OCI-LY7 (cell line): Measurements from ENCODE around the gene HDAC4. TPM values are rescaled to one million over a fixed set of nuclear protein-coding genes. Genes with fewer than 3 reads are reported as not detected.

Experiments
- BruUV-seq: library from RNA; stranded (reverse); fragments of 400-500 nt; replicated peaks from 2 replicates; lab custom pipeline; 2021; lab: Mats Ljungman, UMichigan
- CTCF ChIA-PET: fragments of 300-600 bp; sonication (Branson Sonifier 250); formaldehyde crosslinking; loops from one replicate; lab custom pipeline; 2022; ENCODE audit warnings: antibody characterized with exemption; ENCODE audit not compliant: unreplicated experiment; lab: Charles Lee
- POLR2A ChIA-PET: fragments of 300-600 bp; sonication (Branson Sonifier 250); formaldehyde crosslinking; loops from one replicate; lab custom pipeline; 2022; ENCODE audit warnings: antibody characterized with exemption; lab: Charles Lee
- DNase-seq: peaks from one replicate; pipeline ENCODE4 v3.0.0-alpha.2; 2015; ENCODE audit warnings: low spot score
- H2AFZ ChIP-seq: fragments of 200-600 bp; sonication (generic), shearing (Covaris generic); 2 replicates; pipeline ENCODE4 v1.6.1; 2014; ENCODE audit warnings: mild to moderate bottlenecking, antibody characterized with exemption, low read length, moderate library complexity
- H3K27ac ChIP-seq: fragments of 200-600 bp; sonication (generic); 2 replicates; pipeline ENCODE4 v1.5.1; 2014; ENCODE audit warnings: mixed run types, low read depth, mild to moderate bottlenecking, moderate library complexity, low read length, inconsistent platforms; ENCODE audit not compliant: poor library complexity, severe bottlenecking
- H3K36me3 ChIP-seq: fragments of 200-600 bp; sonication (generic); 2 replicates; pipeline ENCODE4 v1.6.1; 2014; ENCODE audit warnings: mild to moderate bottlenecking, antibody characterized with exemption, low read length, moderate library complexity, mixed read lengths; ENCODE audit not compliant: insufficient read depth
- H3K4me1 ChIP-seq: fragments of 200-600 bp; sonication (generic); 2 replicates; pipeline ENCODE4 v1.5.1; 2014; ENCODE audit warnings: mild to moderate bottlenecking, low read length; ENCODE audit not compliant: insufficient read depth, poor library complexity, severe bottlenecking
- H3K4me2 ChIP-seq: fragments of 200-600 bp; sonication (generic); 2 replicates; pipeline ENCODE4 v1.6.1; 2014; ENCODE audit warnings: mild to moderate bottlenecking, low read length
- H3K4me3 ChIP-seq: fragments of 200-600 bp; sonication (generic); 2 replicates; pipeline ENCODE4 v1.5.1; 2014; ENCODE audit warnings: mild to moderate bottlenecking, low read depth, low read length; ENCODE audit not compliant: poor library complexity, severe bottlenecking
- H3K79me2 ChIP-seq: fragments of 200-600 bp; sonication (generic); 2 replicates; pipeline ENCODE4 v1.6.1; 2016; ENCODE audit warnings: low read depth, mild to moderate bottlenecking, low read length, moderate library complexity, mixed read lengths; ENCODE audit not compliant: insufficient read depth
- H3K9me2 ChIP-seq: fragments of 200-600 bp; sonication (generic); 2 replicates; pipeline ENCODE4 v1.6.1; 2016; ENCODE audit warnings: mild to moderate bottlenecking, low read length, mixed read lengths; ENCODE audit not compliant: insufficient read depth
- H3K9me3 ChIP-seq: fragments of 200-600 bp; sonication (generic); 2 replicates; pipeline ENCODE4 v1.6.1; 2014; ENCODE audit warnings: mild to moderate bottlenecking, mixed run types, low read length, mixed read lengths
- H4K20me1 ChIP-seq: fragments of 200-600 bp; sonication (generic); 2 replicates; pipeline ENCODE4 v1.6.1; 2014; ENCODE audit warnings: mild to moderate bottlenecking, antibody characterized with exemption, low read length, moderate library complexity, mixed read lengths; ENCODE audit not compliant: insufficient read depth
- EZH2phosphoT487 ChIP-seq: fragments of 200-600 bp; sonication (generic); IDR thresholded peaks from 2 replicates; pipeline ENCODE4 v1.6.1; 2018; ENCODE audit warnings: low read depth, borderline replicate concordance, mild to moderate bottlenecking, mixed run types, antibody characterized with exemption, low read length, moderate library complexity, mixed read lengths
- intact Hi-C: fragments of 100-400 bp; cut with micrococcal nuclease; formaldehyde crosslinking; loops from one replicate; pipeline ENCODE4 v1.10.0; 2022; ENCODE audit not compliant: unreplicated experiment
- total RNA-seq, 2 experiments: library from RNA; depleted of rRNA in 1 of 2; stranded (reverse); fragments of >200 nt in 1 of 2; shearing (Covaris generic) in 1 of 2; gene quantifications; 2 replicates each; pipeline ENCODE4 v1.2.3, GENCODE V29; 2014 to 2022
- TF ChIP-seq, protein P1 (sequence below): fragments of 200-600 bp; sonication (generic); conservative IDR thresholded peaks from 2 replicates; pipeline ENCODE4 v1.5.1; 2014; ENCODE audit warnings: mild to moderate bottlenecking, antibody characterized with exemption, low read length, moderate library complexity, mixed read lengths

Gene HDAC4
- total RNA-seq, 2 experiments from 2014 or later: 10.2 to 20.6 TPM

GRCh38 chr2:239179851-239180371 lies 220.9 kb downstream of the HDAC4 start:
- no peak for DNase-seq
- H4K20me1 ChIP-seq: no peaks in the 10 kb centered on the region; the same call in 1 of the 2 replicates
- no peaks in the 10 kb centered on the region for H3K36me3 ChIP-seq
- H2AFZ ChIP-seq: no peak overlapping the region
- H3K9me3 ChIP-seq: no peaks in the 10 kb centered on the region
- ChIA-PET CTCF (no interaction called here), POLR2A (no interaction called here)
- no peaks in the 10 kb centered on the region for H3K4me1 ChIP-seq
- H3K27ac ChIP-seq: no peak overlapping the region
- H3K4me3 ChIP-seq: no peak overlapping the region
- TF ChIP-seq, protein P1, sequence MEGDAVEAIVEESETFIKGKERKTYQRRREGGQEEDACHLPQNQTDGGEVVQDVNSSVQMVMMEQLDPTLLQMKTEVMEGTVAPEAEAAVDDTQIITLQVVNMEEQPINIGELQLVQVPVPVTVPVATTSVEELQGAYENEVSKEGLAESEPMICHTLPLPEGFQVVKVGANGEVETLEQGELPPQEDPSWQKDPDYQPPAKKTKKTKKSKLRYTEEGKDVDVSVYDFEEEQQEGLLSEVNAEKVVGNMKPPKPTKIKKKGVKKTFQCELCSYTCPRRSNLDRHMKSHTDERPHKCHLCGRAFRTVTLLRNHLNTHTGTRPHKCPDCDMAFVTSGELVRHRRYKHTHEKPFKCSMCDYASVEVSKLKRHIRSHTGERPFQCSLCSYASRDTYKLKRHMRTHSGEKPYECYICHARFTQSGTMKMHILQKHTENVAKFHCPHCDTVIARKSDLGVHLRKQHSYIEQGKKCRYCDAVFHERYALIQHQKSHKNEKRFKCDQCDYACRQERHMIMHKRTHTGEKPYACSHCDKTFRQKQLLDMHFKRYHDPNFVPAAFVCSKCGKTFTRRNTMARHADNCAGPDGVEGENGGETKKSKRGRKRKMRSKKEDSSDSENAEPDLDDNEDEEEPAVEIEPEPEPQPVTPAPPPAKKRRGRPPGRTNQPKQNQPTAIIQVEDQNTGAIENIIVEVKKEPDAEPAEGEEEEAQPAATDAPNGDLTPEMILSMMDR: no peak
- TF ChIP-seq EZH2phosphoT487: no peak
- no peak overlapping the region for H3K4me2 ChIP-seq
- no peaks in the 10 kb centered on the region for H3K79me2 ChIP-seq
- intact Hi-C loops: no loop called here
- H3K9me2 ChIP-seq: no peaks in the 10 kb centered on the region
- BruUV-seq: no TSS peak

GRCh38 chr2:239178954-239179353 lies 221.9 kb downstream of the HDAC4 start:
- CTCF ChIA-PET: no interaction called here
- POLR2A ChIA-PET: no interaction called here
- intact Hi-C loops: no loop called here

GRCh38 chr2:239178484-239178883 lies 222.3 kb downstream of the HDAC4 start:
- Histone ChIP-seq H3K4me1 (no peaks in the 10 kb centered on the region), H3K9me2 (no peaks in the 10 kb centered on the region), H2AFZ (no peak overlapping the region), H3K9me3 (no peaks in the 10 kb centered on the region), H3K4me3 (no peak overlapping the region), H3K36me3 (no peaks in the 10 kb centered on the region), H3K27ac (no peak overlapping the region), H3K79me2 (no peaks in the 10 kb centered on the region), H3K4me2 (no peak overlapping the region), H4K20me1 (no peaks in the 10 kb centered on the region; the same call in 1 of the 2 replicates)
- no peak for DNase-seq
- ChIA-PET POLR2A (no interaction called here), CTCF (no interaction called here)
- no TSS peak for BruUV-seq
- intact Hi-C loops: no loop called here
- TF ChIP-seq, protein P1: no peak
- no peak for TF ChIP-seq EZH2phosphoT487

More at GRCh38 chr2:239178954-239179353, 221.9 kb downstream of the HDAC4 start:
- Histone ChIP-seq H3K4me2 (no peak overlapping the region), H3K9me2 (no peaks in the 10 kb centered on the region), H2AFZ (no peak overlapping the region), H3K79me2 (no peaks in the 10 kb centered on the region), H3K4me3 (no peak overlapping the region), H3K36me3 (no peaks in the 10 kb centered on the region), H3K4me1 (no peaks in the 10 kb centered on the region), H3K9me3 (no peaks in the 10 kb centered on the region), H4K20me1 (no peaks in the 10 kb centered on the region; the same call in 1 of the 2 replicates), H3K27ac (no peak overlapping the region)
- TF ChIP-seq, protein P1: no peak
- TF ChIP-seq EZH2phosphoT487: no peak
- BruUV-seq: no TSS peak
- DNase-seq: no peak
